K562 (cell line): ENCODE measurements around the gene EVA1B.

Experiments
- NRF1 ChIP-seq, 2 experiments: fragments of 450-650 bp; IDR thresholded peaks in 1 of 2; conservative IDR thresholded peaks in 1 of 2; 2 replicates each; pipeline ENCODE4 v1.6.1; 2014; ENCODE audit warnings: mild to moderate bottlenecking in 2 of 2
- SIRT6 ChIP-seq: IDR thresholded peaks from one replicate; pipeline ENCODE4 v1.6.1; 2012; ENCODE audit warnings: low read depth, mild to moderate bottlenecking, control low read depth, inconsistent platforms, low read length, moderate library complexity
- ZNF274 ChIP-seq: IDR thresholded peaks from 2 replicates; pipeline ENCODE4 v1.6.1; 2011; ENCODE audit warnings: low read depth, mild to moderate bottlenecking, low read length, moderate library complexity, borderline replicate concordance
- TF ChIP-seq, protein P1 (sequence below), 3 experiments: IDR thresholded peaks in 2 of 3; conservative IDR thresholded peaks in 1 of 3; 2 replicates each; pipeline ENCODE4 v1.5.1; 2011 to 2012; ENCODE audit warnings: low read length in 3 of 3, mild to moderate bottlenecking in 3 of 3, control low read depth in 2 of 3, improper control_type of control experiment in 1 of 3, inconsistent platforms in 1 of 3, low read depth in 1 of 3, mixed read lengths in 1 of 3, moderate library complexity in 1 of 3; ENCODE audit not compliant: insufficient read depth in 2 of 3
- TF ChIP-seq, protein P2 (sequence below): sonication (generic); formaldehyde crosslinking; IDR thresholded peaks from 2 replicates; pipeline ENCODE4 v1.8.1; 2023; ENCODE audit warnings: mild to moderate bottlenecking, missing genetic modification reagents

DNA sequence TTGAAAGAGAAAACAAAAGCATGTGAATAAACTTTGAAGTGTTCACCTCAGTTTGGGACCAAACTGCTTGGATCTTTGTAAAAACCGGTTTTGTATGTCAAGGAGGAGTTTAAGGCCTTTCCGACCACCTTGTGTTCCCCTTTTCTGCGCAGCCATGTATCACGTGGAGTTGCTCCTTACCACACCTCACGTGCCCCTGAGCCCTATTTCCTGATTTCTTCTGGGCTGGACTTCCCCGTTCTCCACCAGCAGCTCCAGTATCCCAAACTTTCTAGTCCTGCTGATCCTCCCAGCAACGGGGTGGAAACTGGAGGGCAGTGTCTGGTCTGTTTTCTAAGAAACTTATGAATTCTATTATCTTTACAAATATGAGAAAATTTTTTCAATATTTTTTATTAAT, 18.9 kb downstream of the EVA1B start:
- TF ChIP-seq NRF1 (conservative IDR thresholded peaks at IDR 0.05 in 1 of 2, IDR thresholded peaks at IDR 0.05 in 1 of 2), result no peak
- TF ChIP-seq, protein P1, sequence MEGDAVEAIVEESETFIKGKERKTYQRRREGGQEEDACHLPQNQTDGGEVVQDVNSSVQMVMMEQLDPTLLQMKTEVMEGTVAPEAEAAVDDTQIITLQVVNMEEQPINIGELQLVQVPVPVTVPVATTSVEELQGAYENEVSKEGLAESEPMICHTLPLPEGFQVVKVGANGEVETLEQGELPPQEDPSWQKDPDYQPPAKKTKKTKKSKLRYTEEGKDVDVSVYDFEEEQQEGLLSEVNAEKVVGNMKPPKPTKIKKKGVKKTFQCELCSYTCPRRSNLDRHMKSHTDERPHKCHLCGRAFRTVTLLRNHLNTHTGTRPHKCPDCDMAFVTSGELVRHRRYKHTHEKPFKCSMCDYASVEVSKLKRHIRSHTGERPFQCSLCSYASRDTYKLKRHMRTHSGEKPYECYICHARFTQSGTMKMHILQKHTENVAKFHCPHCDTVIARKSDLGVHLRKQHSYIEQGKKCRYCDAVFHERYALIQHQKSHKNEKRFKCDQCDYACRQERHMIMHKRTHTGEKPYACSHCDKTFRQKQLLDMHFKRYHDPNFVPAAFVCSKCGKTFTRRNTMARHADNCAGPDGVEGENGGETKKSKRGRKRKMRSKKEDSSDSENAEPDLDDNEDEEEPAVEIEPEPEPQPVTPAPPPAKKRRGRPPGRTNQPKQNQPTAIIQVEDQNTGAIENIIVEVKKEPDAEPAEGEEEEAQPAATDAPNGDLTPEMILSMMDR (IDR thresholded peaks at IDR 0.05 in 2 of 3, conservative IDR thresholded peaks at IDR 0.05 in 1 of 3; ENCODE audit: insufficient read depth in 2 of 3, low read depth in 1 of 3, low read length in 3 of 3), result no peak
- TF ChIP-seq, protein P2, sequence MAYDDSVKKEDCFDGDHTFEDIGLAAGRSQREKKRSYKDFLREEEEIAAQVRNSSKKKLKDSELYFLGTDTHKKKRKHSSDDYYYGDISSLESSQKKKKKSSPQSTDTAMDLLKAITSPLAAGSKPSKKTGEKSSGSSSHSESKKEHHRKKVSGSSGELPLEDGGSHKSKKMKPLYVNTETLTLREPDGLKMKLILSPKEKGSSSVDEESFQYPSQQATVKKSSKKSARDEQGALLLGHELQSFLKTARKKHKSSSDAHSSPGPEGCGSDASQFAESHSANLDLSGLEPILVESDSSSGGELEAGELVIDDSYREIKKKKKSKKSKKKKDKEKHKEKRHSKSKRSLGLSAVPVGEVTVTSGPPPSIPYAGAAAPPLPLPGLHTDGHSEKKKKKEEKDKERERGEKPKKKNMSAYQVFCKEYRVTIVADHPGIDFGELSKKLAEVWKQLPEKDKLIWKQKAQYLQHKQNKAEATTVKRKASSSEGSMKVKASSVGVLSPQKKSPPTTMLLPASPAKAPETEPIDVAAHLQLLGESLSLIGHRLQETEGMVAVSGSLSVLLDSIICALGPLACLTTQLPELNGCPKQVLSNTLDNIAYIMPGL (CRISPR knock-in tag), result no peak
- TF ChIP-seq ZNF274, result no peak
- TF ChIP-seq SIRT6, result no peak
